ENCODE results near the gene CALR. TPM values are rescaled to one million over a fixed set of nuclear protein-coding genes. Genes with fewer than 3 reads are reported as not detected.

CALR gene
- total RNA-seq, 1 experiment from 2014 or later: 1,088 TPM

DNA sequence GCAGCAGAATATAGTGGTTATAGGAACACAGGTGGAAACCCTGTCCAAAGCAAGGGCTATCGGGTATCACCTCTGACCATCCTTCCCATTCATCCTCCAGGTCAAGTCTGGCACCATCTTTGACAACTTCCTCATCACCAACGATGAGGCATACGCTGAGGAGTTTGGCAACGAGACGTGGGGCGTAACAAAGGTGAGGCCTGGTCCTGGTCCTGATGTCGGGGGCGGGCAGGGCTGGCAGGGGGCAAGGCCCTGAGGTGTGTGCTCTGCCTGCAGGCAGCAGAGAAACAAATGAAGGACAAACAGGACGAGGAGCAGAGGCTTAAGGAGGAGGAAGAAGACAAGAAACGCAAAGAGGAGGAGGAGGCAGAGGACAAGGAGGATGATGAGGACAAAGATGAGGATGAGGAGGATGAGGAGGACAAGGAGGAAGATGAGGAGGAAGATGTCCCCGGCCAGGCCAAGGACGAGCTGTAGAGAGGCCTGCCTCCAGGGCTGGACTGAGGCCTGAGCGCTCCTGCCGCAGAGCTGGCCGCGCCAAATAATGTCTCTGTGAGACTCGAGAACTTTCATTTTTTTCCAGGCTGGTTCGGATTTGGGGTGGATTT is 5.1 kb downstream of the CALR start (continued):
- no peak for TF ChIP-seq CREB1 (CRISPR knock-in tag; IDR thresholded peaks at IDR 0.05)
- TF ChIP-seq NR1H2 (CRISPR knock-in tag; IDR thresholded peaks at IDR 0.05): no peak

DNA sequence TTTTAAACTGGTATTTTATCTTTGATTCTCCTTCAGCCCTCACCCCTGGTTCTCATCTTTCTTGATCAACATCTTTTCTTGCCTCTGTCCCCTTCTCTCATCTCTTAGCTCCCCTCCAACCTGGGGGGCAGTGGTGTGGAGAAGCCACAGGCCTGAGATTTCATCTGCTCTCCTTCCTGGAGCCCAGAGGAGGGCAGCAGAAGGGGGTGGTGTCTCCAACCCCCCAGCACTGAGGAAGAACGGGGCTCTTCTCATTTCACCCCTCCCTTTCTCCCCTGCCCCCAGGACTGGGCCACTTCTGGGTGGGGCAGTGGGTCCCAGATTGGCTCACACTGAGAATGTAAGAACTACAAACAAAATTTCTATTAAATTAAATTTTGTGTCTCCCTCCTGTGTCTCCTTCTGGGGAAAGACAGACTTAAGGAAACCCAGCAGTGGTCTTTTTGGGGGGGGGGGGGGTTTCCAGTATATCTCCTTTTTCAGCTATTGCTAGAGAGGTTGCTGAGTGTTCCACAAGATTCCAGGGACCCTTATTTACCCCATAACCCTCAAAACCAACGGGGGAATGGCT is 5.8 kb downstream of the CALR start:
- TF ChIP-seq, protein P1, sequence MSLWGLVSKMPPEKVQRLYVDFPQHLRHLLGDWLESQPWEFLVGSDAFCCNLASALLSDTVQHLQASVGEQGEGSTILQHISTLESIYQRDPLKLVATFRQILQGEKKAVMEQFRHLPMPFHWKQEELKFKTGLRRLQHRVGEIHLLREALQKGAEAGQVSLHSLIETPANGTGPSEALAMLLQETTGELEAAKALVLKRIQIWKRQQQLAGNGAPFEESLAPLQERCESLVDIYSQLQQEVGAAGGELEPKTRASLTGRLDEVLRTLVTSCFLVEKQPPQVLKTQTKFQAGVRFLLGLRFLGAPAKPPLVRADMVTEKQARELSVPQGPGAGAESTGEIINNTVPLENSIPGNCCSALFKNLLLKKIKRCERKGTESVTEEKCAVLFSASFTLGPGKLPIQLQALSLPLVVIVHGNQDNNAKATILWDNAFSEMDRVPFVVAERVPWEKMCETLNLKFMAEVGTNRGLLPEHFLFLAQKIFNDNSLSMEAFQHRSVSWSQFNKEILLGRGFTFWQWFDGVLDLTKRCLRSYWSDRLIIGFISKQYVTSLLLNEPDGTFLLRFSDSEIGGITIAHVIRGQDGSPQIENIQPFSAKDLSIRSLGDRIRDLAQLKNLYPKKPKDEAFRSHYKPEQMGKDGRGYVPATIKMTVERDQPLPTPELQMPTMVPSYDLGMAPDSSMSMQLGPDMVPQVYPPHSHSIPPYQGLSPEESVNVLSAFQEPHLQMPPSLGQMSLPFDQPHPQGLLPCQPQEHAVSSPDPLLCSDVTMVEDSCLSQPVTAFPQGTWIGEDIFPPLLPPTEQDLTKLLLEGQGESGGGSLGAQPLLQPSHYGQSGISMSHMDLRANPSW (CRISPR knock-in tag; conservative IDR thresholded peaks at IDR 0.05; ENCODE audit: low read depth): no peak
- Mint-ChIP-seq H3K9me3 (no peaks in the 10 kb centered on the region), H3K27ac (no peak overlapping the region), H3K4me3 (no peak overlapping the region), H3K36me3 (peaks cover 73% of the 10 kb centered on the region), H3K27me3 (ENCODE audit: low read depth) (no peaks in the 10 kb centered on the region; the same call in 1 of the 2 replicates), H3K4me1 (peaks cover 29% of the 10 kb centered on the region)
- CTCF ChIA-PET: interaction anchor here (1.2 kb wide), 1 partner anchor 21 kb away, joined by 5 read pairs; no protein-coding TSS in a partner anchor
- ATAC-seq (no peak), DNase-seq (ENCODE audit: low spot score) (no peak)
- POLR2A ChIA-PET: no interaction called here

DNA sequence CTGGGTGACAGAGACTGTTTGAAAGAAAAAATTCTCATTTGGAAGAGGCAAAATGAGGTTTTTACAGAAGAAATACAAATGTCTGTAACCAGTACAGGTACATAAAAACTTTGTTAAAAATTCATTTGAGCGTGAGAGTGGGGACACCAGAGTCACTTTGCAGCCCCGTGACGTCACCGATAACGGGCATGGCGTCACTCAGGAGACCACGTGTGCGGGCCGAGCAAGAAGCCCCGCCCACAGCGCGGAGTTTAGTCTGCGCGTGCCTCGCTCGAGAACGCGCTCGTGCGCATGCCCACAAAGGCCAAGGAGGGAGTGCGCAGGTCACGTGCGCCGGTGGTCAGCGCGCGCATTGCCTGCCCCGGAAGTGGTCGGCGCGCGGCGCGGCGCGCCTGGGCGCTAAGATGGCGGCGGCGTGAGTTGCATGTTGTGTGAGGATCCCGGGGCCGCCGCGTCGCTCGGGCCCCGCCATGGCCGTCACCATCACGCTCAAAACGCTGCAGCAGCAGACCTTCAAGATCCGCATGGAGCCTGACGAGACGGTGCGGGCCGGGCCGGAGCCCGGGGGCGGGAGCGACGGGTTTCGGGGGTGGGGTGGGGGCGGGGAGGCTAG is 7.2 kb downstream of the CALR start, which contains the start of gene RAD23A:
Gene RAD23A, plus strand, starts transcription at position 384 of the 613 bp plus-strand sequence. Its CDS starts 87 bp downstream, at position 471.
- ChIA-PET POLR2A (interaction anchor here (0.6 to 1.3 kb wide), 6 partner anchors 9 to 55 kb away, joined by 3 to 10 read pairs (median 4); partner anchors contain the start of genes FARSA, GADD45GIP1 and GCDH), CTCF (interaction anchor here (0.8 to 1.5 kb wide), 5 partner anchors 8 to 155 kb away, joined by 3 to 11 read pairs (median 3); partner anchors contain the start of gene GCDH)
- Mint-ChIP-seq H3K27ac (peak within 1 kb of the TSS; percentile 98), H3K4me1 (peaks cover 17% of the 10 kb centered on the region), H3K36me3 (peaks cover 70% of the 10 kb centered on the region), H3K27me3 (ENCODE audit: low read depth) (no peaks in the 10 kb centered on the region; the same call in 1 of the 2 replicates), H3K4me3 (peak within 1 kb of the TSS; percentile 90), H3K9me3 (no peaks in the 10 kb centered on the region)
- ATAC-seq (peak; percentile 67), DNase-seq (ENCODE audit: low spot score) (peak; percentile 98)
- TF ChIP-seq CBFB (CRISPR knock-in tag; IDR thresholded peaks at IDR 0.05; ENCODE audit: low read depth) (0 out of 2 replicates have a peak, but pooled peaks have one; percentile 44), SOX15 (CRISPR knock-in tag; IDR thresholded peaks at IDR 0.05) (no peak), ZBTB21 (CRISPR knock-in tag; IDR thresholded peaks at IDR 0.05; ENCODE audit: borderline replicate concordance) (peak; percentile 100), TEAD1 (CRISPR knock-in tag; IDR thresholded peaks at IDR 0.05) (peak; percentile 20; the same call in 1 of the 2 replicates), FOXK1 (CRISPR knock-in tag; IDR thresholded peaks at IDR 0.05) (peak; percentile 94), NR2C2 (CRISPR knock-in tag; IDR thresholded peaks at IDR 0.05) (peak; percentile 95), ESRRA (CRISPR knock-in tag; IDR thresholded peaks at IDR 0.05; ENCODE audit: borderline replicate concordance) (no peak; the same call in 1 of the 2 replicates), SMAD3 (CRISPR knock-in tag; IDR thresholded peaks at IDR 0.05; ENCODE audit: borderline replicate concordance) (no peak), ZNF396 (CRISPR knock-in tag; IDR thresholded peaks at IDR 0.05; ENCODE audit: borderline replicate concordance) (no peak)
- TF ChIP-seq, protein P2, sequence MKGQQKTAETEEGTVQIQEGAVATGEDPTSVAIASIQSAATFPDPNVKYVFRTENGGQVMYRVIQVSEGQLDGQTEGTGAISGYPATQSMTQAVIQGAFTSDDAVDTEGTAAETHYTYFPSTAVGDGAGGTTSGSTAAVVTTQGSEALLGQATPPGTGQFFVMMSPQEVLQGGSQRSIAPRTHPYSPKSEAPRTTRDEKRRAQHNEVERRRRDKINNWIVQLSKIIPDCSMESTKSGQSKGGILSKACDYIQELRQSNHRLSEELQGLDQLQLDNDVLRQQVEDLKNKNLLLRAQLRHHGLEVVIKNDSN (CRISPR knock-in tag; IDR thresholded peaks at IDR 0.05): peak; percentile 100
- TF ChIP-seq, protein P3, sequence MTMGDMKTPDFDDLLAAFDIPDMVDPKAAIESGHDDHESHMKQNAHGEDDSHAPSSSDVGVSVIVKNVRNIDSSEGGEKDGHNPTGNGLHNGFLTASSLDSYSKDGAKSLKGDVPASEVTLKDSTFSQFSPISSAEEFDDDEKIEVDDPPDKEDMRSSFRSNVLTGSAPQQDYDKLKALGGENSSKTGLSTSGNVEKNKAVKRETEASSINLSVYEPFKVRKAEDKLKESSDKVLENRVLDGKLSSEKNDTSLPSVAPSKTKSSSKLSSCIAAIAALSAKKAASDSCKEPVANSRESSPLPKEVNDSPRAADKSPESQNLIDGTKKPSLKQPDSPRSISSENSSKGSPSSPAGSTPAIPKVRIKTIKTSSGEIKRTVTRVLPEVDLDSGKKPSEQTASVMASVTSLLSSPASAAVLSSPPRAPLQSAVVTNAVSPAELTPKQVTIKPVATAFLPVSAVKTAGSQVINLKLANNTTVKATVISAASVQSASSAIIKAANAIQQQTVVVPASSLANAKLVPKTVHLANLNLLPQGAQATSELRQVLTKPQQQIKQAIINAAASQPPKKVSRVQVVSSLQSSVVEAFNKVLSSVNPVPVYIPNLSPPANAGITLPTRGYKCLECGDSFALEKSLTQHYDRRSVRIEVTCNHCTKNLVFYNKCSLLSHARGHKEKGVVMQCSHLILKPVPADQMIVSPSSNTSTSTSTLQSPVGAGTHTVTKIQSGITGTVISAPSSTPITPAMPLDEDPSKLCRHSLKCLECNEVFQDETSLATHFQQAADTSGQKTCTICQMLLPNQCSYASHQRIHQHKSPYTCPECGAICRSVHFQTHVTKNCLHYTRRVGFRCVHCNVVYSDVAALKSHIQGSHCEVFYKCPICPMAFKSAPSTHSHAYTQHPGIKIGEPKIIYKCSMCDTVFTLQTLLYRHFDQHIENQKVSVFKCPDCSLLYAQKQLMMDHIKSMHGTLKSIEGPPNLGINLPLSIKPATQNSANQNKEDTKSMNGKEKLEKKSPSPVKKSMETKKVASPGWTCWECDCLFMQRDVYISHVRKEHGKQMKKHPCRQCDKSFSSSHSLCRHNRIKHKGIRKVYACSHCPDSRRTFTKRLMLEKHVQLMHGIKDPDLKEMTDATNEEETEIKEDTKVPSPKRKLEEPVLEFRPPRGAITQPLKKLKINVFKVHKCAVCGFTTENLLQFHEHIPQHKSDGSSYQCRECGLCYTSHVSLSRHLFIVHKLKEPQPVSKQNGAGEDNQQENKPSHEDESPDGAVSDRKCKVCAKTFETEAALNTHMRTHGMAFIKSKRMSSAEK (CRISPR knock-in tag; IDR thresholded peaks at IDR 0.05; ENCODE audit: borderline replicate concordance): peak; percentile 93; the same call in 1 of the 2 replicates
- TF ChIP-seq, protein P4, sequence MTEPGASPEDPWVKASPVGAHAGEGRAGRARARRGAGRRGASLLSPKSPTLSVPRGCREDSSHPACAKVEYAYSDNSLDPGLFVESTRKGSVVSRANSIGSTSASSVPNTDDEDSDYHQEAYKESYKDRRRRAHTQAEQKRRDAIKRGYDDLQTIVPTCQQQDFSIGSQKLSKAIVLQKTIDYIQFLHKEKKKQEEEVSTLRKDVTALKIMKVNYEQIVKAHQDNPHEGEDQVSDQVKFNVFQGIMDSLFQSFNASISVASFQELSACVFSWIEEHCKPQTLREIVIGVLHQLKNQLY (CRISPR knock-in tag; IDR thresholded peaks at IDR 0.05): no peak; the same call in 1 of the 2 replicates
- TF ChIP-seq, protein P5, sequence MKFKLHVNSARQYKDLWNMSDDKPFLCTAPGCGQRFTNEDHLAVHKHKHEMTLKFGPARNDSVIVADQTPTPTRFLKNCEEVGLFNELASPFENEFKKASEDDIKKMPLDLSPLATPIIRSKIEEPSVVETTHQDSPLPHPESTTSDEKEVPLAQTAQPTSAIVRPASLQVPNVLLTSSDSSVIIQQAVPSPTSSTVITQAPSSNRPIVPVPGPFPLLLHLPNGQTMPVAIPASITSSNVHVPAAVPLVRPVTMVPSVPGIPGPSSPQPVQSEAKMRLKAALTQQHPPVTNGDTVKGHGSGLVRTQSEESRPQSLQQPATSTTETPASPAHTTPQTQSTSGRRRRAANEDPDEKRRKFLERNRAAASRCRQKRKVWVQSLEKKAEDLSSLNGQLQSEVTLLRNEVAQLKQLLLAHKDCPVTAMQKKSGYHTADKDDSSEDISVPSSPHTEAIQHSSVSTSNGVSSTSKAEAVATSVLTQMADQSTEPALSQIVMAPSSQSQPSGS (CRISPR knock-in tag; IDR thresholded peaks at IDR 0.05; ENCODE audit: borderline replicate concordance, low read depth): peak; percentile 63
